A549 (cell line): ENCODE data around the gene RIC3. TPM values are rescaled to one million over a fixed set of nuclear protein-coding genes. Genes with fewer than 3 reads are reported as not detected.

ENCODE experiments used
- ATAC-seq, 2 experiments: fragments of 200-7000 bp in 1 of 2; fragments of >200 bp in 1 of 2; cut with Nextera tagmentation in 1 of 2; cut with Tn5 transposase in 1 of 2; 3 replicates each; pipeline versions ENCODE4 v1.8.0 to v1.9.1; 2018 to 2020; ENCODE audit warnings: mild to moderate bottlenecking in 1 of 2, moderate library complexity in 1 of 2
- CTCF ChIA-PET: fragments of 300-600 bp; sonication (Branson Sonifier 250); formaldehyde crosslinking; extraction: SDS; loops from one replicate; lab custom pipeline; 2021; ENCODE audit warnings: antibody characterized with exemption, inconsistent platforms; lab: Yijun Ruan, JAX
- POLR2A ChIA-PET: fragments of 350-600 bp; formaldehyde crosslinking; extraction: SDS; loops from one replicate; lab custom pipeline; 2021; ENCODE audit warnings: antibody characterized with exemption, inconsistent platforms; lab: Yijun Ruan, JAX
- DNase-seq, 2 experiments: peaks; one replicate each; pipeline versions ENCODE4 v3.0.0 to v3.0.0-alpha.2; 2011 to 2016; ENCODE audit warnings: low read depth in 1 of 2, low spot score in 1 of 2
- FAIRE-seq: peaks from 2 replicates; lab custom pipeline; 2011; peaks lifted over from hg19 to GRCh38; lab: Jason Lieb, UNC
- H3K27ac ChIP-seq, 2 experiments: fragments of >200 bp; sonication (Bioruptor Twin); formaldehyde crosslinking; 3 replicates each; pipeline ENCODE4 v1.5.1; 2016 to 2017
- H3K4me1 ChIP-seq: fragments of >200 bp; sonication (Bioruptor Twin); formaldehyde crosslinking; 3 replicates; pipeline ENCODE4 v1.6.1; 2016
- H3K4me2 ChIP-seq: fragments of >200 bp; sonication (Bioruptor Twin); formaldehyde crosslinking; 3 replicates; pipeline ENCODE4 v1.6.1; 2016
- H3K4me3 ChIP-seq: fragments of >200 bp; sonication (Bioruptor Twin); formaldehyde crosslinking; 3 replicates; pipeline ENCODE4 v1.5.1; 2016
- H3K9me3 ChIP-seq: fragments of >200 bp; sonication (Bioruptor Twin); formaldehyde crosslinking; 3 replicates; pipeline ENCODE4 v1.6.1; 2016
- CBX2 ChIP-seq: fragments of 200-600 bp; sonication (generic); IDR thresholded peaks from 2 replicates; pipeline ENCODE4 v1.6.1; 2016; ENCODE audit warnings: low read depth, mild to moderate bottlenecking, borderline replicate concordance
- CHD4 ChIP-seq: fragments of 200-600 bp; sonication (generic); IDR thresholded peaks from 2 replicates; pipeline ENCODE4 v1.6.1; 2016; ENCODE audit warnings: antibody characterized with exemption, mild to moderate bottlenecking, borderline replicate concordance
- CTCF ChIP-seq: fragments of >200 bp; sonication (Bioruptor Twin); formaldehyde crosslinking; IDR thresholded peaks from 3 replicates; pipeline ENCODE4 v1.5.1; 2016
- EHF ChIP-seq: fragments of 250-450 bp; sonication (Bioruptor Pico); IDR thresholded peaks from 2 replicates; pipeline ENCODE4 v1.5.0; 2020; ENCODE audit warnings: mild to moderate bottlenecking
- EP300 ChIP-seq, 2 experiments: fragments of >200 bp; sonication (Bioruptor Twin); formaldehyde crosslinking; IDR thresholded peaks; 2 replicates in 1 of 2; 3 replicates in 1 of 2; pipeline ENCODE4 v1.6.1; 2016 to 2017
- ESRRA ChIP-seq: fragments of 150-350 bp; IDR thresholded peaks from 2 replicates; pipeline ENCODE4 v1.6.1; 2014; ENCODE audit warnings: mild to moderate bottlenecking, low read length, borderline replicate concordance
- FOXS1 ChIP-seq: fragments of 250-450 bp; sonication (Bioruptor Pico); IDR thresholded peaks from 2 replicates; pipeline ENCODE4 v1.5.0; 2020; ENCODE audit warnings: mild to moderate bottlenecking, moderate library complexity
- HDAC2 ChIP-seq: fragments of 200-600 bp; sonication (generic); IDR thresholded peaks from 2 replicates; pipeline ENCODE4 v1.6.1; 2016
- HEYL ChIP-seq: fragments of 250-450 bp; sonication (Bioruptor Pico); IDR thresholded peaks from 2 replicates; pipeline ENCODE4 v1.8.0; 2021; ENCODE audit warnings: mild to moderate bottlenecking, moderate library complexity
- JUNB ChIP-seq: fragments of >200 bp; sonication (Bioruptor Twin); formaldehyde crosslinking; IDR thresholded peaks from 2 replicates; pipeline ENCODE4 v1.6.1; 2016
- MAFK ChIP-seq: fragments of 450-650 bp; IDR thresholded peaks from 2 replicates; pipeline ENCODE4 v1.6.1; 2014; ENCODE audit not compliant: partially characterized antibody
- MAZ ChIP-seq: fragments of 150-350 bp; IDR thresholded peaks from 2 replicates; pipeline ENCODE4 v1.6.1; 2014; ENCODE audit warnings: antibody characterized with exemption, low read depth, low read length, borderline replicate concordance
- NPAS2 ChIP-seq: fragments of 250-450 bp; sonication (Bioruptor Pico); IDR thresholded peaks from 2 replicates; pipeline ENCODE4 v1.8.0; 2022; ENCODE audit warnings: mild to moderate bottlenecking, moderate library complexity, borderline replicate concordance
- NR3C1 ChIP-seq: fragments of >200 bp; sonication (Bioruptor Twin); formaldehyde crosslinking; IDR thresholded peaks from 3 replicates; pipeline ENCODE4 v1.6.1; 2017
- POLR2AphosphoS2 ChIP-seq: conservative IDR thresholded peaks from 2 replicates; pipeline ENCODE4 v1.6.1; 2012; ENCODE audit warnings: low read length, improper control_type of control experiment, inconsistent platforms
- RAD21 ChIP-seq, 2 experiments: fragments of >200 bp in 1 of 2; sonication (Bioruptor Twin) in 1 of 2; formaldehyde crosslinking in 1 of 2; IDR thresholded peaks in 1 of 2; conservative IDR thresholded peaks in 1 of 2; 2 replicates in 1 of 2; 3 replicates in 1 of 2; pipeline ENCODE4 v1.6.1; 2012 to 2018; ENCODE audit warnings: inconsistent platforms in 1 of 2
- RCOR1 ChIP-seq: fragments of 150-350 bp; IDR thresholded peaks from 2 replicates; pipeline ENCODE4 v1.6.1; 2014; ENCODE audit warnings: antibody characterized with exemption, low read length, low read depth
- SREBF2 ChIP-seq: fragments of 450-650 bp; IDR thresholded peaks from 2 replicates; pipeline ENCODE4 v1.6.1; 2014; ENCODE audit warnings: mild to moderate bottlenecking, moderate library complexity
- USF2 ChIP-seq: fragments of 450-650 bp; IDR thresholded peaks from 2 replicates; pipeline ENCODE4 v1.6.1; 2014; ENCODE audit warnings: antibody characterized with exemption
- ZNF302 ChIP-seq: fragments of 250-450 bp; sonication (Bioruptor Pico); IDR thresholded peaks from 2 replicates; pipeline ENCODE4 v1.9.0; 2021; ENCODE audit warnings: inconsistent platforms, mild to moderate bottlenecking, moderate library complexity
- WGBS: methylation state at CpG from one replicate; pipeline ENCODE4 v1.1.6; 2017; ENCODE audit errors: missing lambda C conversion rate; 5-methylcytosine and 5-hydroxymethylcytosine counted together
- polyA plus RNA-seq, 4 experiments: library from polyadenylated mRNA; depleted of rRNA in 3 of 4; stranded (reverse); fragments of >200 nt; fragmentation: RNase III in 1 of 4; extraction: RNeasy Plus Mini Kit Qiagen cat#74134 plus additional on column Dnase treatment in 1 of 4; gene quantifications; 2 replicates in 3 of 4; 3 replicates in 1 of 4; pipeline ENCODE4 v1.2.3, GENCODE V29; 2011 to 2017
- TF ChIP-seq, protein P1 (sequence below): fragments of >200 bp; sonication (Bioruptor Twin); formaldehyde crosslinking; IDR thresholded peaks from 2 replicates; pipeline ENCODE4 v1.6.1; 2016

RIC3 gene
- polyA plus RNA-seq, 2 of the 4 experiments (the other 2 are of a cell fraction), result 1.7 to 3.2 TPM

- H3K9me3 ChIP-seq, result no peaks in the 10 kb centered on the region
- DNase-seq (no peak), FAIRE-seq (no peak), ATAC-seq (no peak)
- no peak overlapping the region for H3K4me3 ChIP-seq
- no peak overlapping the region for H3K4me2 ChIP-seq
- WGBS, result 97% methylated on average over 3 of the region's 8 CpGs
- POLR2A ChIA-PET, result no interaction called here
- CTCF ChIA-PET, result interaction anchor here (0.7 to 30.1 kb wide), 11 partner anchors 9 to 1001 kb away, joined by 3 to 644 read pairs (median 17); partner anchors contain the start of genes EIF3F and TUB
- no peak overlapping the region for H3K27ac ChIP-seq
- H3K4me1 ChIP-seq, result no peaks in the 10 kb centered on the region
- no peak for TF ChIP-seq CTCF
- no peak for TF ChIP-seq POLR2AphosphoS2
- TF ChIP-seq MAFK, result no peak
- TF ChIP-seq ZNF302 (CRISPR knock-in tag), result no peak
- TF ChIP-seq CBX2, result no peak
- TF ChIP-seq HDAC2, result no peak
- no peak for TF ChIP-seq ESRRA
- TF ChIP-seq USF2, result no peak
- TF ChIP-seq EP300 (IDR thresholded peaks at IDR 0.05), result no peak
- no peak for TF ChIP-seq JUNB
Observed at GRCh38 chr11:8097062-8097461, 71.8 kb downstream of the RIC3 start.

DNA sequence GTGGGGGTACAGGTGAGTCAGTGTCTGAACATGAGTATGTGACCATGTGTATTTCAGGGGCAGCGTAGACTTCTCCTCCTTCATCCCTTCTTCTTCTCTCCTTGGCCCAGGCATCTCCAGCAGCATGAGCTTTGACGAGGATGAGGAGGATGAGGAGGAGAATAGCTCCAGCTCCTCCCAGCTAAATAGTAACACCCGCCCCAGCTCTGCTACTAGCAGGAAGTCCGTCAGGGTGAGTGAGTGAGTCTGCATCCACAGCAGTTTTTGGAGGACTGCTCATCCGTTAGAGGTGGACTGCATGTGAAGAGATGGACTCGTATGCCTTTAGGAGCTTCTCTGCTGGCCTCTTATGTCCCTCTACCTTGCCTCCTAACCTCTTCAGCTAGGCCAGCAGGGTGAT, 72.2 kb downstream of the RIC3 start:
- Histone ChIP-seq H3K4me1 (no peaks in the 10 kb centered on the region), H3K4me2 (no peak overlapping the region), H3K4me3 (no peak overlapping the region), H3K27ac (no peak overlapping the region)
- CTCF ChIA-PET, result interaction anchor here (0.7 to 30.1 kb wide), 10 partner anchors 8 to 1000 kb away, joined by 3 to 644 read pairs (median 5); partner anchors contain the start of genes EIF3F and TUB
- DNase-seq, result no peak
- POLR2A ChIA-PET, result no interaction called here
- no peak for ATAC-seq
- WGBS, result 66% methylated on average over 6 of the region's 6 CpGs
- FAIRE-seq, result no peak
- TF ChIP-seq SREBF2 (no peak), MAFK (no peak), RCOR1 (no peak), FOXS1 (no peak), NR3C1 (no peak), CHD4 (no peak)
- TF ChIP-seq, all 56 proteins: peak for 0
- no peaks in the 10 kb centered on the region for H3K9me3 ChIP-seq

GRCh38 chr11:8095806-8096522, 72.9 kb downstream of the RIC3 start:
- DNase-seq (no peak), ATAC-seq (no peak), FAIRE-seq (no peak)
- POLR2A ChIA-PET, result no interaction called here
- Histone ChIP-seq H3K27ac (no peak overlapping the region), H3K4me3 (no peak overlapping the region), H3K4me2 (no peak overlapping the region), H3K9me3 (no peaks in the 10 kb centered on the region), H3K4me1 (no peaks in the 10 kb centered on the region)
- 93% methylated on average over 5 of the region's 5 CpGs for WGBS
- TF ChIP-seq MAZ, result no peak
- no peak for TF ChIP-seq MAFK
- TF ChIP-seq, protein P1, sequence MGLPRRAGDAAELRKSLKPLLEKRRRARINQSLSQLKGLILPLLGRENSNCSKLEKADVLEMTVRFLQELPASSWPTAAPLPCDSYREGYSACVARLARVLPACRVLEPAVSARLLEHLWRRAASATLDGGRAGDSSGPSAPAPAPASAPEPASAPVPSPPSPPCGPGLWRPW, result no peak
- no peak for TF ChIP-seq HEYL
- no peak for TF ChIP-seq NPAS2 (CRISPR knock-in tag)
- TF ChIP-seq RAD21 (conservative IDR thresholded peaks at IDR 0.05 in 1 of 2, IDR thresholded peaks at IDR 0.05 in 1 of 2), result no peak
- no peak for TF ChIP-seq EHF (CRISPR knock-in tag)
- CTCF ChIA-PET, result interaction anchor here (0.7 to 30.1 kb wide), 9 partner anchors 8 to 1000 kb away, joined by 3 to 644 read pairs (median 7); partner anchors contain the start of gene TUB
